Amniotic epithelial cell (primary cell): ENCODE data around the gene DIP2A.
"Not testable (repeated sequence)": the region's sequence is repeated elsewhere in the genome, so short reads cannot be mapped to it uniquely, and the experiment has no call there.

Experiments used
- DNase-seq: peaks from one replicate; pipeline ENCODE4 v3.0.0-alpha.2; 2010; ENCODE audit warnings: low read depth

Gene DIP2A

GRCh38 chr21:46483300-46484295 is 24.9 kb downstream of the DIP2A start:
- no peak for DNase-seq

DNA sequence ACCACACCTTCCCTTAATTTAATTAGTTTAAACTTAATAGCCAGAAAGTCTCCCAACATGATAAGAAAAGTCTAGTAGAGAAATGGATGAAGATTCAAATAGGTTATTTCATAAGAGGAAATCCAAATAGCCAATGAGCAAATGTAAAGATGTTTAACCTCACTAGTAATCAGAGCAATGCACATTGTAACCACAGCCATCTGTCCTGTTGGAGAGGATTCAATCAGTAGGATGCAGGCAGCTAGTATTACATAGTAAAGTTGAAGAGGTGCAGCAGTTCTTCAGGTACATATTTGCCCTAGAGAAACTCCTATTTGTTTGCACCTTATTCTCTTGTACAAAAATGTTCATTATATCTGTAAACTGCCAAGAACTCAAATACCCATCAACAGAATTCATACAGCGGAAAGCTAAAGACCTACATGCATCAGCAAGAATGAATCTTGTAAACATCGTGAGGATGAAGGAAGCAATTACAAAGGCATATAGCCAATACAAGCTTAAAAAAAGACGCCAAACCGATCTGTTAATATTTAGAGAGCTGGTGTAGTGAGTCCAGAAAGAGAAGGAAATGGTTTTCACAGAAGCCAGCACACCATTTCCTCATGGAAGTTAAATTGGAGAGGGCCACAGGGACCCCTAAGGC is 27.9 kb downstream of the DIP2A start:
- no peak for DNase-seq

- DNase-seq, result no peak
Measured at GRCh38 chr21:46489162-46489663, 30.5 kb downstream of the DIP2A start.

DNA sequence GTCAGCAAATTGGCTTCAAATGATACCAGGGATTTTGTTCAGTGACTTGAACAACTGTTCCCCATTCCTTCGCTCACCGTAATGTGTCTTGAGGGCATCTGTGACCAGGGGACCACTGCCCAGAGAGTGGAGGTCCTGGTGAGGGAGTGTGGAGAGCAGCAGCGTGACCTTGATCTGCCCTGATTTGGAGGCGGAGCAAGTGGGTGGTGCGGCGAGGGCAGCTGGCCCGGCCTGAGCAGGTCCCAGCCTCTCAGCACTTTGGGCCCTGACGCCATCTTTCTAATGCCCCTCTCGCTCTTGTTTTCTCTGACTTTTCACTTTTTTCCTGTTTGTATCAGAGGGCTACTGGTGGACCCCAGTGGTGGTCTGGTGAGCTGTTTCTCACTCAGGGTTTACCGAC is 31.1 kb downstream of the DIP2A start:
- no peak for DNase-seq

DNA sequence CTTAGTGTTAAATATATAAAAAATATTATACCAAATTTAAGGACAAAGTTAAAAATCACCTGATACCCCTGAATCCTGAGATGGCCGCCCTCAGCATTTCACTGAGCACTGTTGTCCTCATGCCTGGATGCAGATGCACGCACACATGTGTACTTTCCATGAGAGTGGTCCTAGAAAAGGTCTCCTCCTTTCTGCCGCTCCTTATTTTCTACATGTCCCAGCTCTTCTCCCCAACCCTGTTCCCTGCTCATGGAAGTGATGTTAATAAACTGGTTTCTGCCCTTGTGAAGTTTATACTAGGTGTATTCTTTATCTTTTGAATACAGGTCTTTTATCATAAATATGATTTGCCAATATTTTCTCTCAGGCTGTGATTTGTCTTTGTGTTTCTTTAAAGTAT is 32.9 kb downstream of the DIP2A start:
- DNase-seq, result no peak

DNA sequence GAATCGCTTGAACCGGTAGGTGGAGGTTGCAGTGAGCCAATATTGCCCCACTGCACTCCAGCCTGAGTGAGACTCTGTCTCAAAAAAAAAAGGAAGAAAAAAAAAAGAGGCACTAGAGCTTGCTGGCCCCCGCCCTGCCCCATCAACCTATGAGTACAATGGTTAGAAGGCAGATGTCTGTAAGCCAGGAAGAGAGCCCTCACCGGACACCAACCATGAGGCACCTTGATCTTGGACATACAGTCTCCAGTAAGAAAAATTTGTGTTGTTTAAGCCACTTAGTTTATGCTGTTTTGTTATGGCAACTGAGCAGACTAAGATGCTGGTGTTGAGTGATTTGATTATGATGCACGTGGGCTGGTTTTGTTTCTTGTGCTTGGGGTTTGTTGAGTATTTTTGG is 34.2 kb downstream of the DIP2A start:
- DNase-seq, result no peak

GRCh38 chr21:46493828-46494227 is 35.1 kb downstream of the DIP2A start:
- no peak for DNase-seq

- DNase-seq, result peak; percentile 7
Measured at GRCh38 chr21:46498335-46499050, 39.8 kb downstream of the DIP2A start.

DNA sequence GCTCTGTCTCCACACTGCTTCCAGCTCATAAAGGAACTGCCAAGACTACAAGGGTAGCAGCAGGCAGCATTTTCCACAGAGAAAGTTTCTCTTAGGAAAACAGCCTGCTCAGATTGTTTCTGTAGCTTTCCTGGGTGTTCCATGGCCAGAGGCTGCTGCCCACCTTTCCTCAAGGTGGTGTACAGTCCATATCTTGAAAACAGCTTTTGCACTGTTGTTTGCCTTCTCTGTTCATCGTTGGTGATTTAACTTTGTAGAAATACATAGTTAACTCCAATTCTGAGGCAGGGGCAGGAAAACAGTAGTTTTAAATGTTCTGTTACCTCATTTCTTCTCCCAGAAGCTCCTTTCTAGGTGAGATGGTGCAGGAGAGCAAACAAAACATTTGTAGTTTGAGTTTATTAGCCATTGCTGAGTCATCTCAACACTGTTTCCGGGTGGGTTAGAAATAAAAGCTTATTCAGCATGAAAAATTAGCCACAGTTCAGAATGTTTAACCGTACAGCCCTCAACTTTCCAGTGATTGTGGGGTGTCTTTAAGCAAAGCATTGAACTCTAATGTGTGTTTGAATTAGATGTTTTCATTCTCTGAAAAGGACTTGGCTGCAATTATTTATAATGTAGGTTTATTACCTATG is 41.7 kb downstream of the DIP2A start:
- peak; percentile 21 for DNase-seq

GRCh38 chr21:46503922-46504550 is 45.3 kb downstream of the DIP2A start:
- DNase-seq, result no peak

GRCh38 chr21:46504666-46505065 is 46.0 kb downstream of the DIP2A start:
- no peak for DNase-seq

DNA sequence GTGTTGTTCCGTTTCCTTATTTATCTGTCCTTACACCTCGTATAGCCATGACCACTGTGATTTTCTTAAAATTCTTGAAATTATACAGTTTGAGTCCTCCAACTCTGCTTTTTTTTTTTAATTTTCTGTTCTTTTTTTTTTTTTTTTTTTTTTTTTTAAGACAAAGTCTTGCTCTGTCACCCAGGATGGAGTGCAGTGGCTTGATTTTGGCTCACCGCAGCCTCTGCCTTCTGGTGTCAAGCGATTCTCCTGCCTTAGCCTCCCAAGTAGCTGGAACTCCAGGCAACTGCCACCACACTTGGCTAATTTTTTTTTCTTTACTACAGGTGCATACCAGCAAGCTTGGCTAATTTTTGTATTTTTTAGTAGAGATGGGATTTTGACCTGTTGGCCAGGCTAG is 48.9 kb downstream of the DIP2A start:
- DNase-seq, result no peak

DNA sequence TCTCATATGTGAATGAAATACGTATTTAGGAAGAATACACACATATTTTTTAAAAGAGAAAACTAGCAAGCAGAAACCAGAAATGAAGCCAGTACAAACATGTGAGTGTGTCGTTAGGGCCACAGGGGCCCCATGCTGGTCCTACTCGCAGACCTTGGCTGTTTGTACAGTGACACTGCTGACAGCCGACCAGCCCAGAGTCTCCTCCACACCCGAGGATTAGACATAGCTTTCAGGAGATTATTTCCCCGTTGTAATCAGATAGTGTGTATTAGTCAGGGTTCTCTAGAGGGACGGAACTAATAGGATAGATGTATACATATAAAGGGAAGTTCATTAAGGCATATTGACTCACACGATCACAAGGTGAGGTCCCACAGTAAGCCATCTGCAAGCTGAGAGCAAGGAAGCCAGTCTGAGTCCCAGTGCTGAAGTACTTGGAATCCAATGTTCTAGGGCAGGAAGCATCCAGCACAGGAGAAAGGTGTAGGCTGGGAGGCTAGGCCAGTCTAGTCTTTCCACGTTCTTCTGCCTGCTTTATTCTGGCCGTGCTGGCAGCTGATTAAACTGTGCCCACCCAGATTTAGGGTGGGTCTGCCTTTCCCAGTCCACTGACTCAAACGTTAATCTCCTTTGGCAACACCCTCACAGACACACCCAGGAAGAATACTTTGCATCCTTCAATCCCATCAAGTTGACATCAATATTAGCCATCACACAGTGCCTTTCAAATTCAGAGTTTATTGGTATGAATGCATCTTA is 51.2 kb downstream of the DIP2A start:
- peak; percentile 59 for DNase-seq

- no peak for DNase-seq
Measured at GRCh38 chr21:46515109-46515508, 56.4 kb downstream of the DIP2A start.

DNA sequence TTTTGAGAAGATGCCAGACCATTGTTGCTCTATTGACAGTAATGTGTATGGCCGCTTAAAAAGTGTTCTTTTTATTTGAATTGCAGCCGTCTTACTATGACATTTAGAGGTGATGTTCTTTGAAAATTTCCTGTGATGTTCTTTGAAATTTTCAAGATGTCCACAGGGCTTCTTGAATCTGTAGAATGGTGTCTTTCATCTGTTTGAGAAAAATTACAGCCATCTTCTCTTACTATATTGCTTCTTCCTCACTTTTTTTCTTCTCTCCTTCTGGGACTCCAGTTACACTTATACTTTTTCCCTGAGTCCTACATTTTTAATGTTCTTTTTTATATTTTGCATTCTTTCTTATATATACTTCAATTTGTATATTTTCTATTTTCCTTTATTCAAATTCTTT is 57.4 kb downstream of the DIP2A start:
- DNase-seq, result no peak

DNA sequence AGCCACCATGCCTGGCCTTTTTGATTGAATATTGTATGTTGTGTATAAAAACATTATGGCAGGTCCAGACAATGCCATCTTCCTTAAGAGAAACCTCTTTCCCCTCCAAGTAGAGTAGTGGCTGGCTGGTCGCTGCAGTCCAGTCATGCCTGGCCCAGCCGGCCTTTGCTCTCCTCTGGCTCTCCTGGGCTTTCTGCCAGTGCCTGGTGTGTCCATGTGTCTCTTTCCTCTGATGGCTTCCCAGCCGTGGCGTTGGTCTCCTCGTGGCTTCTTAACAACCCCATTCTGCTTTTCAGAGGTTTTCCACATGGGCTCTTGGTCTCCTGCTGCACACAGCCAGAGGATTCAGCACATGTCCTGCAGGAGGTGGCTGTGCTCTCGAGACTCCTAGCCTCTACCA is 58.7 kb downstream of the DIP2A start:
- DNase-seq, result no peak

GRCh38 chr21:46518983-46519583 is 60.4 kb downstream of the DIP2A start:
- DNase-seq, result peak; percentile 53

DNA sequence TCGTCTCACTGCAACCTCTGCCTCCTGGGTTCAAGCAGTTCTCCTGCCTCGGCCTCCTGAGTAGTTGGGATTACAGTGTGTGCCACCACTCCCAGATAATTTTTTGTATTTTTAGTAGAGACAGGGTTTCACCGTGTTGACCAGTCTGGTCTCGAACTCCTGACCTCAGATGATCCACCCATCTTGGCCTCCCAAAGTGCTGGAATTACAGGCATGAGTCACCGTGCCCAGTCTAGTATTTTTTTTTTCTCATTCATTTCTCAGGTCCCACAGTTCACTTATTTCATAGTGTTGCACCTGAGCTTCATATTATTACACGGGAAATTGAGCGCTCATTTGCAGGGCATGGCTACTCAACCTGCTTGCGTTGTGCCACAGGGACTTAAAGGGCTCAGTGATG is 68.7 kb downstream of the DIP2A start:
- not testable (repeated sequence) for DNase-seq

DNA sequence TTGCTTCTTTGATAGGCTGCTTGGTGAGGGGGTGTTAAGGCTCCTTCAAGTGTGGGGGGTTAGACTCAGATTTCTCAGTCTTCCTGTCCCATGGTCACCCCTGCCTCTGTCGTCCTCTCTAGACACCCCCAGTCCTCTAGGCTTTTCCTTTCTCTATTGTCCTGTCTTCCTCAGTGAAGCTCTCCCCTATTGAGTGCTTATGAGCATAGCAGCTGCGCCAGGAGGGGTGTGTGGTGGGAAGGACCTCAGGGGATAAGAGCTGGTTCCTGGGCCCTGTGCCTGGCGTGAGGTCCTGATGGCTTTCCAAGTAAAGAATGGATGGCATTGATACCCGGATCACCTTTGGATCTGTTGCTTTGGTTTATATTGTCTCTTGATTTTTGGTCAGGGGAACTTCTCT is 69.1 kb downstream of the DIP2A start:
- DNase-seq, result no peak

- no peak for DNase-seq
Measured at GRCh38 chr21:46532080-46532479, 73.4 kb downstream of the DIP2A start.
